Gastrocnemius medialis (tissue), 4 donors: ENCODE measurements around the gene ARHGEF11. TPM values are rescaled to one million over a fixed set of nuclear protein-coding genes. Genes with fewer than 3 reads are reported as not detected.

ENCODE experiments used
- ATAC-seq, 2 donors: fragments of 150-250 bp; one replicate each; pipeline ENCODE4 v1.9.1; 2016
- DNase-seq, 2 donors: peaks; one replicate each; pipeline ENCODE4 v3.0.0-alpha.2; 2019
- H3K27ac ChIP-seq, 4 donors: fragments of 200-600 bp; sonication (generic); 1 replicate in 1 of 4; 2 replicates in 3 of 4; pipeline ENCODE4 v1.5.1; 2016 to 2018; ENCODE audit warnings: mild to moderate bottlenecking in 2 of 4, moderate library complexity in 1 of 4
- H3K27me3 ChIP-seq, 3 donors: fragments of 200-600 bp; sonication (generic) in 2 of 3; 1 replicate in 1 of 3; 2 replicates in 2 of 3; pipeline versions ENCODE4 v1.5.1 to v1.6.0; 2016 to 2019; ENCODE audit warnings: mild to moderate bottlenecking in 1 of 3, moderate library complexity in 1 of 3
- H3K36me3 ChIP-seq, 2 donors: fragments of 200-600 bp; sonication (generic) in 1 of 2; one replicate each; pipeline ENCODE4 v1.5.1; 2017 to 2018
- H3K4me1 ChIP-seq, 2 donors: fragments of 200-600 bp; sonication (generic) in 1 of 2; one replicate each; pipeline ENCODE4 v1.5.1; 2016 to 2017; ENCODE audit warnings: mild to moderate bottlenecking in 2 of 2
- H3K4me3 ChIP-seq, 4 donors: fragments of 200-600 bp; sonication (generic) in 3 of 4; 1 replicate in 1 of 4; 2 replicates in 3 of 4; pipeline ENCODE4 v1.5.1; 2016 to 2019; ENCODE audit warnings: mild to moderate bottlenecking in 2 of 4
- H3K9me3 ChIP-seq, 3 donors: fragments of 200-600 bp; sonication (generic) in 2 of 3; 1 replicate in 1 of 3; 2 replicates in 2 of 3; pipeline ENCODE4 v1.5.1; 2016 to 2019
- CTCF ChIP-seq, 5 experiments: fragments of 450-650 bp in 3 of 5; fragments of 200-600 bp in 2 of 5; sonication (generic) in 2 of 5; IDR thresholded peaks in 4 of 5; conservative IDR thresholded peaks in 1 of 5; 1 replicate in 4 of 5; 2 replicates in 1 of 5; pipeline ENCODE4 v1.5.1; 2016 to 2019; ENCODE audit warnings: antibody characterized with exemption in 5 of 5, mild to moderate bottlenecking in 3 of 5, moderate library complexity in 3 of 5
- POLR2A ChIP-seq, 2 donors: fragments of 450-650 bp; IDR thresholded peaks; one replicate each; pipeline ENCODE4 v1.6.1; 2017; ENCODE audit warnings: antibody characterized with exemption in 2 of 2, mild to moderate bottlenecking in 2 of 2, moderate library complexity in 2 of 2
- in situ Hi-C, 4 donors: fragments of 200-750 bp; cut with MboI; loops; one replicate each; pipeline versions ENCODE4 v1.15.0 to v1.8.0; 2017; ENCODE audit warnings: low sequenced_read_pairs in 4 of 4
- intact Hi-C: fragments of 100-400 bp; cut with DNase I; formaldehyde crosslinking; loops from one replicate; pipeline ENCODE4 v1.15.1; 2023; ENCODE audit warnings: low total_unique reads
- total RNA-seq, 4 donors: library from RNA; depleted of rRNA; stranded (reverse); fragments of >200 nt; gene quantifications; one replicate each; pipeline versions ENCODE4 v1.1.0 to v1.2.3, GENCODE V29; 2016

Gene ARHGEF11
- total RNA-seq, 4 donors from 2014 or later, result 19.5 to 33.4 (median 27.7) TPM

- Histone ChIP-seq H3K4me1 (no peaks in the 10 kb centered on the region), H3K9me3 (no peaks in the 10 kb centered on the region), H3K27me3 (no peaks in the 10 kb centered on the region), H3K36me3 (no peaks in the 10 kb centered on the region), H3K4me3 (no peak overlapping the region), H3K27ac (no peak overlapping the region)
- DNase-seq (no peak), ATAC-seq (no peak)
- in situ Hi-C loops, result no loop called here
- TF ChIP-seq CTCF (IDR thresholded peaks at IDR 0.05 in 4 of 5, conservative IDR thresholded peaks at IDR 0.05 in 1 of 5) (no peak), POLR2A (IDR thresholded peaks at IDR 0.05) (no peak)
- intact Hi-C loops, result no loop called here
These were observed 50.1 kb downstream of the ARHGEF11 start for GRCh38 chr1:156995412-156995811.

- TF ChIP-seq CTCF (IDR thresholded peaks at IDR 0.05 in 4 of 5, conservative IDR thresholded peaks at IDR 0.05 in 1 of 5) (no peak), POLR2A (IDR thresholded peaks at IDR 0.05) (no peak)
- no peaks in the 10 kb centered on the region for H3K4me1 ChIP-seq
- H3K27me3 ChIP-seq, result no peaks in the 10 kb centered on the region
- no peak overlapping the region for H3K27ac ChIP-seq
- intact Hi-C loops (no loop called here), in situ Hi-C loops (no loop called here)
- DNase-seq (no peak), ATAC-seq (no peak)
- H3K4me3 ChIP-seq, result no peak overlapping the region
- H3K36me3 ChIP-seq, result no peaks in the 10 kb centered on the region
- no peaks in the 10 kb centered on the region for H3K9me3 ChIP-seq
These were observed 51.3 kb downstream of the ARHGEF11 start for GRCh38 chr1:156994277-156994676.

GRCh38 chr1:156993426-156994147, 52.0 kb downstream of the ARHGEF11 start:
- in situ Hi-C loops (no loop called here), intact Hi-C loops (no loop called here)
- no peaks in the 10 kb centered on the region for H3K27me3 ChIP-seq
- TF ChIP-seq POLR2A (IDR thresholded peaks at IDR 0.05), result no peak
- TF ChIP-seq CTCF (IDR thresholded peaks at IDR 0.05 in 4 of 5, conservative IDR thresholded peaks at IDR 0.05 in 1 of 5), result no peak
- no peak for ATAC-seq
- no peak overlapping the region for H3K27ac ChIP-seq
- no peak overlapping the region for H3K4me3 ChIP-seq
- H3K9me3 ChIP-seq, result no peaks in the 10 kb centered on the region
- no peaks in the 10 kb centered on the region for H3K4me1 ChIP-seq
- no peaks in the 10 kb centered on the region for H3K36me3 ChIP-seq
- DNase-seq, result no peak

GRCh38 chr1:156992215-156992614, 53.3 kb downstream of the ARHGEF11 start:
- TF ChIP-seq CTCF (IDR thresholded peaks at IDR 0.05 in 4 of 5, conservative IDR thresholded peaks at IDR 0.05 in 1 of 5), result no peak
- no peak for TF ChIP-seq POLR2A (IDR thresholded peaks at IDR 0.05)
- in situ Hi-C loops, result no loop called here
- DNase-seq, result no peak

GRCh38 chr1:156987715-156988114, 57.8 kb downstream of the ARHGEF11 start:
- intact Hi-C loops, result no loop called here

More at GRCh38 chr1:156992215-156992614, 53.3 kb downstream of the ARHGEF11 start:
- H3K4me3 ChIP-seq, result no peak overlapping the region
- no peak for ATAC-seq
- intact Hi-C loops, result no loop called here
- H3K4me1 ChIP-seq, result no peaks in the 10 kb centered on the region
- no peaks in the 10 kb centered on the region for H3K36me3 ChIP-seq
- H3K27ac ChIP-seq, result no peak overlapping the region
- H3K9me3 ChIP-seq, result no peaks in the 10 kb centered on the region
- no peaks in the 10 kb centered on the region for H3K27me3 ChIP-seq

More at GRCh38 chr1:156987715-156988114, 57.8 kb downstream of the ARHGEF11 start:
- peaks cover 0 to 30% of the 10 kb centered on the region in 2 donors for H3K36me3 ChIP-seq
- no peak overlapping the region for H3K4me3 ChIP-seq
- DNase-seq (no peak), ATAC-seq (no peak)
- TF ChIP-seq POLR2A (IDR thresholded peaks at IDR 0.05), result no peak
- no peak for TF ChIP-seq CTCF (IDR thresholded peaks at IDR 0.05 in 4 of 5, conservative IDR thresholded peaks at IDR 0.05 in 1 of 5)
- no peaks in the 10 kb centered on the region for H3K9me3 ChIP-seq
- no peak overlapping the region for H3K27ac ChIP-seq
- in situ Hi-C loops, result no loop called here
- H3K4me1 ChIP-seq, result no peaks in the 10 kb centered on the region
- no peaks in the 10 kb centered on the region for H3K27me3 ChIP-seq
